ENCODE results near the gene TCF7. TPM values are rescaled to one million over a fixed set of nuclear protein-coding genes. Genes with fewer than 3 reads are reported as not detected.

TCF7 gene
- polyA plus RNA-seq, 2 of the 4 experiments (the other 2 are of a cell fraction): 2.8 to 10.1 TPM

GRCh38 chr5:134103998-134104654 lies 10.4 kb upstream of the TCF7 start (continued):
- no peak for TF ChIP-seq PBX3 (IDR thresholded peaks at IDR 0.05)

- 79% methylated on average over 9 of the region's 10 CpGs for WGBS (ENCODE audit: missing lambda C conversion rate)
- POLR2A ChIA-PET: no interaction called here
- TF ChIP-seq FOSB (CRISPR knock-in tag; IDR thresholded peaks at IDR 0.05): no peak
- no peak for TF ChIP-seq EHMT2 (IDR thresholded peaks at IDR 0.05; ENCODE audit: low read depth)
- ATAC-seq: no peak
- Histone ChIP-seq H3K4me2 (no peak overlapping the region), H3K4me3 (no peak overlapping the region), H3K4me1 (no peaks in the 10 kb centered on the region), H3K9me3 (no peaks in the 10 kb centered on the region), H3K27ac (no peak overlapping the region)
- CTCF ChIA-PET: interaction anchor here (0.7 to 2.1 kb wide), 4 partner anchors 17 to 84 kb away, joined by 3 to 7 read pairs (median 4); no protein-coding TSS in a partner anchor
- no peak for DNase-seq (ENCODE audit: low read depth in 1 of 2, low spot score in 1 of 2)
- FAIRE-seq: no peak
Observed at GRCh38 chr5:134106991-134107701, 7.3 kb upstream of the TCF7 start.

- ChIA-PET CTCF (interaction anchor here (0.7 to 2.1 kb wide), 3 partner anchors 17 to 85 kb away, joined by 4 to 7 read pairs (median 4); no protein-coding TSS in a partner anchor), POLR2A (no interaction called here)
- Histone ChIP-seq H3K9me3 (no peaks in the 10 kb centered on the region), H3K4me2 (no peak overlapping the region), H3K27ac (no peak overlapping the region), H3K4me3 (no peak overlapping the region), H3K4me1 (no peaks in the 10 kb centered on the region)
- ATAC-seq (no peak), FAIRE-seq (no peak), DNase-seq (ENCODE audit: low read depth in 1 of 2, low spot score in 1 of 2) (no peak)
- no peak for TF ChIP-seq E2F6 (IDR thresholded peaks at IDR 0.05; ENCODE audit: borderline replicate concordance, low read depth)
- TF ChIP-seq JUN (IDR thresholded peaks at IDR 0.05): no peak
- no peak for TF ChIP-seq HOXB13 (CRISPR knock-in tag; IDR thresholded peaks at IDR 0.05; ENCODE audit: low read depth)
- no peak for TF ChIP-seq REST (IDR thresholded peaks at IDR 0.05)
- TF ChIP-seq ZFP36 (IDR thresholded peaks at IDR 0.05; ENCODE audit: borderline replicate concordance, partially characterized antibody): no peak
- TF ChIP-seq PBX3 (IDR thresholded peaks at IDR 0.05): no peak
- TF ChIP-seq KDM5A (IDR thresholded peaks at IDR 0.05): no peak
- no peak for TF ChIP-seq CHD4 (IDR thresholded peaks at IDR 0.05; ENCODE audit: borderline replicate concordance)
- TF ChIP-seq NR3C1 (IDR thresholded peaks at IDR 0.05): no peak
- no peak for TF ChIP-seq ESRRA (IDR thresholded peaks at IDR 0.05; ENCODE audit: borderline replicate concordance, low read length)
- TF ChIP-seq CTCF (IDR thresholded peaks at IDR 0.05): no peak
- TF ChIP-seq CHD2 (IDR thresholded peaks at IDR 0.05; ENCODE audit: low read length, partially characterized antibody): no peak
- WGBS (ENCODE audit: missing lambda C conversion rate): 76% methylated on average over 3 of the region's 3 CpGs
Observed at GRCh38 chr5:134107779-134108178, 6.7 kb upstream of the TCF7 start.
